GM12892 (cell line): Measurements from ENCODE around the gene ATF6.

Experiments used
- POLR2A ChIP-seq: IDR thresholded peaks from 2 replicates; pipeline ENCODE4 v1.6.1; 2011; ENCODE audit warnings: low read depth, low read length, control low read depth
- POLR2AphosphoS5 ChIP-seq: IDR thresholded peaks from 2 replicates; pipeline ENCODE4 v1.6.1; 2011; ENCODE audit warnings: low read depth, low read length, control low read depth
- TAF1 ChIP-seq: IDR thresholded peaks from 2 replicates; pipeline ENCODE4 v1.6.1; 2011; ENCODE audit warnings: low read depth, mild to moderate bottlenecking, control low read depth, low read length, borderline replicate concordance

DNA sequence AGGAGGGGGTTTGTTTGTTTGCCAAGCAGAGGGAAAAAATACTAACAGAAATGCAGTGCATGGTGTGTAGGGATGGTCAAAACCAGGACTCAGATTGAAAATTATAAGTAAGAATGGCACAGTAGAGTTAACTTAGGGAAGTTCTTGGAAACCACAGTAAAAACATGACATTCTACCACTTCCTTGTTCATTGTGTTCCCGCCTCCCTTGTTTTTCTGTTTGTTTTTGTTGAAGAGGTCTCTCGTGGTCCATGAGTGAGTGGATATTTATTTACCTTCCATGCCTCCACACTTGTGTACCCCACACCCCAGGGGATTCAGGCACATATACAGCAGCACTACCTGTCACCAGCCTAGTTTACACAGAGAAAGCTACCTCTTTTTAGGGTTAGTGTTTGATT lies 187.9 kb downstream of the ATF6 start:
- no peak for TF ChIP-seq POLR2AphosphoS5
- no peak for TF ChIP-seq POLR2A
- no peak for TF ChIP-seq TAF1
